ENCODE data around the gene MS4A7. TPM values are rescaled to one million over a fixed set of nuclear protein-coding genes. Genes with fewer than 3 reads are reported as not detected.

MS4A7 gene
- total RNA-seq, 1 donor, result 0.36 TPM

GRCh38 chr11:60338053-60338452 lies 40.3 kb upstream of the MS4A7 start:
- no peaks in the 10 kb centered on the region for H4K20me1 ChIP-seq (ENCODE audit: insufficient read depth, low read length)
- no peak overlapping the region for H2AFZ ChIP-seq (ENCODE audit: low read length)
- H3K4me3 ChIP-seq (ENCODE audit: insufficient read depth, low read length), result no peak overlapping the region
- H3K79me2 ChIP-seq (ENCODE audit: insufficient read depth, low read length), result no peaks in the 10 kb centered on the region
- no peaks in the 10 kb centered on the region for H3K27me3 ChIP-seq (ENCODE audit: insufficient read depth, low read length)
- no peaks in the 10 kb centered on the region for H3K4me1 ChIP-seq (ENCODE audit: insufficient read depth, low read length)
- H3K27ac ChIP-seq (ENCODE audit: low read depth, low read length), result no peak overlapping the region
- H3K36me3 ChIP-seq (ENCODE audit: insufficient read depth, low read length), result no peaks in the 10 kb centered on the region
- no peaks in the 10 kb centered on the region for H3K9me3 ChIP-seq (ENCODE audit: low read depth, low read length)
- H3K4me2 ChIP-seq (ENCODE audit: insufficient read depth, low read length), result no peak overlapping the region
- no peak for DNase-seq (ENCODE audit: insufficient read length, low spot score, missing footprints)
- no peak for TF ChIP-seq CTCF (IDR thresholded peaks at IDR 0.05; ENCODE audit: extremely low read depth, low read depth, low read length)

GRCh38 chr11:60339356-60339755 lies 39.0 kb upstream of the MS4A7 start:
- Histone ChIP-seq H3K4me3 (ENCODE audit: insufficient read depth, low read length) (no peak overlapping the region), H4K20me1 (ENCODE audit: insufficient read depth, low read length) (no peaks in the 10 kb centered on the region), H3K9me3 (ENCODE audit: low read depth, low read length) (no peaks in the 10 kb centered on the region), H3K27ac (ENCODE audit: low read depth, low read length) (no peak overlapping the region), H3K4me2 (ENCODE audit: insufficient read depth, low read length) (no peak overlapping the region), H3K27me3 (ENCODE audit: insufficient read depth, low read length) (no peaks in the 10 kb centered on the region), H2AFZ (ENCODE audit: low read length) (no peak overlapping the region), H3K79me2 (ENCODE audit: insufficient read depth, low read length) (no peaks in the 10 kb centered on the region), H3K36me3 (ENCODE audit: insufficient read depth, low read length) (no peaks in the 10 kb centered on the region), H3K4me1 (ENCODE audit: insufficient read depth, low read length) (no peaks in the 10 kb centered on the region)
- DNase-seq (ENCODE audit: insufficient read length, low spot score, missing footprints), result no peak
- no peak for TF ChIP-seq CTCF (IDR thresholded peaks at IDR 0.05; ENCODE audit: extremely low read depth, low read depth, low read length)

- no peak overlapping the region for H3K27ac ChIP-seq (ENCODE audit: low read depth, low read length)
- H3K79me2 ChIP-seq (ENCODE audit: insufficient read depth, low read length), result no peaks in the 10 kb centered on the region
- H3K9me3 ChIP-seq (ENCODE audit: low read depth, low read length), result no peaks in the 10 kb centered on the region
- no peak overlapping the region for H3K4me2 ChIP-seq (ENCODE audit: insufficient read depth, low read length)
- no peak overlapping the region for H3K4me3 ChIP-seq (ENCODE audit: insufficient read depth, low read length)
- no peaks in the 10 kb centered on the region for H4K20me1 ChIP-seq (ENCODE audit: insufficient read depth, low read length)
- DNase-seq (ENCODE audit: insufficient read length, low spot score, missing footprints), result no peak
- no peak overlapping the region for H2AFZ ChIP-seq (ENCODE audit: low read length)
- peak; percentile 47 for TF ChIP-seq CTCF (IDR thresholded peaks at IDR 0.05; ENCODE audit: extremely low read depth, low read depth, low read length)
- no peaks in the 10 kb centered on the region for H3K27me3 ChIP-seq (ENCODE audit: insufficient read depth, low read length)
- H3K4me1 ChIP-seq (ENCODE audit: insufficient read depth, low read length), result no peaks in the 10 kb centered on the region
- no peaks in the 10 kb centered on the region for H3K36me3 ChIP-seq (ENCODE audit: insufficient read depth, low read length)
Observed at GRCh38 chr11:60343094-60343704, 35.1 kb upstream of the MS4A7 start.

- H3K4me3 ChIP-seq (ENCODE audit: insufficient read depth, low read length), result no peak overlapping the region
- H2AFZ ChIP-seq (ENCODE audit: low read length), result no peak overlapping the region
- H3K4me2 ChIP-seq (ENCODE audit: insufficient read depth, low read length), result no peak overlapping the region
- no peaks in the 10 kb centered on the region for H3K27me3 ChIP-seq (ENCODE audit: insufficient read depth, low read length)
- no peaks in the 10 kb centered on the region for H3K4me1 ChIP-seq (ENCODE audit: insufficient read depth, low read length)
- no peaks in the 10 kb centered on the region for H3K79me2 ChIP-seq (ENCODE audit: insufficient read depth, low read length)
- H4K20me1 ChIP-seq (ENCODE audit: insufficient read depth, low read length), result no peaks in the 10 kb centered on the region
- no peaks in the 10 kb centered on the region for H3K36me3 ChIP-seq (ENCODE audit: insufficient read depth, low read length)
- no peak for TF ChIP-seq CTCF (IDR thresholded peaks at IDR 0.05; ENCODE audit: extremely low read depth, low read depth, low read length)
- H3K27ac ChIP-seq (ENCODE audit: low read depth, low read length), result no peak overlapping the region
- H3K9me3 ChIP-seq (ENCODE audit: low read depth, low read length), result no peaks in the 10 kb centered on the region
- no peak for DNase-seq (ENCODE audit: insufficient read length, low spot score, missing footprints)
Observed at GRCh38 chr11:60344146-60344545, 34.2 kb upstream of the MS4A7 start.
